NCI-H1092 (cell line): ENCODE measurements around the gene TCF7L1.

Experiments
- DNase-seq: peaks from one replicate; lab custom pipeline; 2025; lab: John Stamatoyannopoulos, UW

Gene TCF7L1

DNA sequence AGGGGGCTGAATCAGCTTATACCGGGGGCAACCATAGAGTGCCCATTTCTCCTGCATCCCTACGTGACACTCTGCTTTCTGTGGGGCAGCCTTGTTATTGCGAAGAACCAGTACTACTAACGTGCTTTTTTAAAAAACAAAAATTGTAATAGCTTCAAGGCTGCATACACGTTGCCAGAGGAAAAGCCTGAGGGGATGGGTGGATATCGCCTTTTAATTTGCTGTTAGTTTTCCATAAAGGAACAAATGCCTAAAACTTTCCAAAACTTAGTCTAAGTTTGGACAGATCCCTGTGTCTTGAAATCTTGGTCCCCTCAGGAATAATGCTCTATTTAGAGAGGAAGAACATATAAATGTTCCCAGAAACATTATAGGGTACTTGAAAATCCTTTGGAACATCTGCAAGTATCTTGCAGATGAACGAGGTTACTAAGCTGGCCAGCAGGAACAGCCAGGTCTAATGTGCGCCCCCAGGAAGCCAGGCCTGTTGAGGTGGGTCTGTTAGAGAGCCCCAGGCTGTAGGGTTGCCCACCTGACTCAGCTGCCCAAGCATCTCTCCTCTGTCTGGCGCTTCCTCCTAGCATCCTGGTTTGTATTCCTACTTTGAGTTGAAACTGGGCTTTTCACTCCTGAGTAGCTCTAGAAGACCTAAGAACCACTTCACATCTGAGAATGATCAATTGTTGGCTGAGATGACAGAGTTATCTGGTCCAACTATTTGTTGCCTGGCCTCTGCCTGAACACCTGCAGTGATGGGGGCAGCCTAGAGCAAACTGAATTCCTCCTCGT, 97.7 kb downstream of the TCF7L1 start:
- DNase-seq: no peak

DNA sequence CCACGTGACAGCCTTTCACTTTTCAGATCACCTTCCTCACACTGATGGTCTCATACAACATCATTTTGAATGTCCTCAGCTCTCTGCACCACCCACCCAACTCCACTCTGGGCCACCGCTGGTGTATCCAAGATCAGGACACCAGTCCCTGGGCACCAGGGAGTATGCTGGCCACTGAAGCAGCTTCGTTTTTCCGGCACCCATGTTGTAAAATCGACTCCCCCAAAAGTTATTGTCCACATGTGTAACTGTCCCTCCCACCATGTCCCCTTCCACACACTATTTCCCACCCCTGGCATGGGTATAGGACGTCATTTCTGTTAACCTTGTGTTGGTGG, 98.2 kb downstream of the TCF7L1 start:
- no peak for DNase-seq

- no peak for DNase-seq
These were observed 98.8 kb downstream of the TCF7L1 start for GRCh38 chr2:85231952-85232351.

DNA sequence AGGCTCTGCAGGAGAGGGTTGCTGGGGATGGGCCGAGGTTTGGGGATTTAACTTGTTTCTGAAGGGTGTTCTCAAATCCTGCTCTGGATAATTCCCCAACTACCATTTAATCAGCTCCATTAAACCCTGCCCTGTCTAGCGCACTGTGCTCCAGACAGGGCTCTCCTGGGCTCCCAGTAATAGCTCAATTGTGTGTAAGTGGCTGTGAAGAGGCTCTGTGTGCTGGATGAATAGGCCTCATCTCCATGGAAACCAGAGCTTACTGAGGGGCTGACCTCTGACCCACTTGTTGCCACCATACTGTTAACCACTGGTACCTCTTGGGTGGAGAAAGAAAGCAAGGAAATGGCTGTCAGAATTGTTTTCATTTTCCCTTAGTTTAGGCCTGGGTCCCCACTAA, 101.7 kb downstream of the TCF7L1 start:
- DNase-seq: peak; percentile 73

- no peak for DNase-seq
These were observed 102.1 kb downstream of the TCF7L1 start for GRCh38 chr2:85235281-85235680.

- DNase-seq: no peak
These were observed 102.9 kb downstream of the TCF7L1 start for GRCh38 chr2:85236084-85236483.

- DNase-seq: no peak
These were observed 104.8 kb downstream of the TCF7L1 start for GRCh38 chr2:85237849-85238565.

GRCh38 chr2:85238607-85239006, 105.4 kb downstream of the TCF7L1 start:
- no peak for DNase-seq

DNA sequence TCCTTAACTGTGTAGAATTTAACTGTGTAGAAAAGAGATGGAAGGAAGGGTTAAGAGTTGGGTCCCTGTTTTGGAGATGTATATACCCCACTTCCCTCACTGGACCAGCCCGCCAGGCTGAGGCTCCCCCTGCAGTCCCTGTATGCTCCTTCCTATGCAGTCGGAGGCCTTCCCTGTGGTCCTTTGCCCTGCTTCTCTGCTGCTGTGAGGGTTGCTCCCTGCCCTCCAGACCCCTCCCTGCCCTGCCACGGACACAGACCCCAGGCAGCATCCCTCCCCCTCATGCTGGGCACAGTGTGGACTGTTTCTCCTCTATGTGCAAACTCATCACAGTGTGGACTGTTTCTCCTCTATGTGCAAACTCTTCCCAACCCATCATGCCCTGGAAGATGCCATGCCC, 105.9 kb downstream of the TCF7L1 start:
- no peak for DNase-seq

- DNase-seq: no peak
These were observed 106.9 kb downstream of the TCF7L1 start for GRCh38 chr2:85240055-85240454.

GRCh38 chr2:85242321-85242720, 109.1 kb downstream of the TCF7L1 start:
- no peak for DNase-seq

DNA sequence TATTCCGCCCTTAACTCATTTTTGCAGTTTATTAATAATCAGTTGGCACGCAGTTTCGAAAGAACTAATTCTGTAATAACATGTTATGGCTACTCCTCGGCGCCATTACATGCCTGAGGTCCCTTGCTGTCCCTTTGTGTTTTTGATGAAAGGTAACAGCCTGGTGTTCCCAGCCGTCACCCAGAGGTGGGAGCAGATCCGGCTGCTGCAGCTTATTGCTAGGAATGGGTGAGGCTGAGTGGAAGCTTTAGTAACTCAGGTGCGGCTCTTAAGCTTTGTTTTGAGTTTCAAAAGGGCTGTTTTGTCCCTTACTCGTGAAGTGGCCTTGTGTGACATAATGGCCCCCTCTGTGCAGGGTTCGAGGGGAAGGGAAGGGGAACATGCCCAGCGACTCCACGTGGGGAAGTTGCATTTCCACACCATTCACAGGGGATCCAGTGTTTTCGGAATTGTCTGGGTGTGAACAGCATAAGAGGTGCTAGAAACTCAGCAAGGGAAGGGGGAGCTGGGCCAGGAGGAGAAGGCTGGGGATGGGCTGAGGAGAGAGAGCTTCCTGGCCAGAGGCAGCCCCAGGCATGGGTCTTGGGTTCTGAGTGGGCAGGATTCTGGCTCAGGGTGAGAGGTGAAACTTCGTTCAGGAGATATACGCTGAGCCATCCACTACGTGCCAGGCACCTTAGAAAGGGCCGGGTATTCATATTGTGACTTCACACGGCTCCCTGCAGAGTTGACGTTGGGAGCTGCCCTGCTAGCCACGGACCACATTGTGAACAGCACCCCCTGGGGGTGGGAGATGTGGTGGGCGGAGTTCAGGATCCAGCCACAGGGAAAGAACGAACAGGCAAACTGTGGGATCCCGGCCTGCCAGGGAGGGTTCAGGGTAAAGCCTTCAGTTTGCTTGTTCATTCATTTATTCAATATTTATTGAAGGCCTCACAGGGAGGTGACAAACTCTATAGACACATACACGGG, 110.2 kb downstream of the TCF7L1 start:
- DNase-seq: no peak

DNA sequence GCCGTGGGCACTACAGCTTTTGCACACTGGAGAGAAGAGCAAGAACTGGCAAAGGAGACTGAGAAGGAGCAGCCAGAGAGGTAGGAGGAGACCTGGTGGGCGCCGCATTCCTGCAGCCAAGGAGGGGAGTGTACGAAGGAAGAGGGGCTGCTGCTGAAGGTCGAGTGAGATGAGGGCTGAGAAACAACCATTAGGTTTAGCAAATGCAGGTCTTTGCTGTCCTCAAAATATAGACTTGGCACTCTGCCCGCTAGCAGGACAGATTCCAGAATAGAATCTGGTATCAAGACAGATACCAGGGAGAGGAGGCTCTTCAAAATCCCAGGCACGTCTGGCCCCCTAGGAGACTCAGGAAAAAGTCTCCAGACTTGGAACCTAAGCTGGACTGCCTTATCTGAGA, 111.6 kb downstream of the TCF7L1 start:
- DNase-seq: no peak

- DNase-seq: no peak
These were observed 112.7 kb downstream of the TCF7L1 start for GRCh38 chr2:85245891-85246290.

DNA sequence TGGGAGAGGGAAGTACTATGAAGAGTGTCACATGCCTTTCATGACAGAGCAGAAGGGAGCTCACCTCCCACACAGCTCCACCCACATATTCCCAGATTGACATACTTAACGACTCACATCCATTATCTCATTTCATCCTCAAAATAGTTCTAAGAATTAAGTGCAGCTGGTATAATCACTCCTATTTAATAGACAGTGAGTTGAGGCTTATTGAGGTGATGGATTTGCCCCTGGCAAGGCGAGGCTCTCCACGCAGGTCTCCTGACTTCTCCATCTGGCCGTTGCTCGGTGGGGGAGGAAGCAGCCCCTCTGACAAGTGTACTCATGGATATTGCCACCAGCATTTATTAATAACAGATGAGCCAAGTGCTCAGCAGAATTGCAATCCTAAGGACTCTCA, 113.2 kb downstream of the TCF7L1 start:
- no peak for DNase-seq

DNA sequence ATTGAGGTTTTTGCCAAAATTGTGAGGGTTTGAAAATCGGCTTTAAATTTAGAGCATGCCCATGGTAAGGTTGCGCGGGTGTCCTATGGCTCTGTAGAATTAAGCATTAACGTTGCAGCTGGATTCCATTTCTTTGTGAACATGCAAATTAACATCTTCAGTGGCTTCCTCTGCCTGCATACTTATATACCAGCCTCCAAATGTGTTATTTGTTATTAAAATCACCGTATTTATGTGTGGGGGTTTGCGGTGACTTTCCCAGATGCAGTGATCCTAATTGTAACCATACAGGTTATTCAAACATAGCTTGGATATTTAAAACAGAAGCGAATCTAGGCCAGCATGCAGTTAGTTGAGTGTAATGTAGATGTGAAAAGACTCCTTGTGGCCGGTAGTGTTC, 114.4 kb downstream of the TCF7L1 start:
- no peak for DNase-seq

GRCh38 chr2:85248773-85249509, 115.7 kb downstream of the TCF7L1 start:
- no peak for DNase-seq

GRCh38 chr2:85250045-85250444, 116.9 kb downstream of the TCF7L1 start:
- no peak for DNase-seq

GRCh38 chr2:85251070-85251616, 118.0 kb downstream of the TCF7L1 start:
- no peak for DNase-seq

DNA sequence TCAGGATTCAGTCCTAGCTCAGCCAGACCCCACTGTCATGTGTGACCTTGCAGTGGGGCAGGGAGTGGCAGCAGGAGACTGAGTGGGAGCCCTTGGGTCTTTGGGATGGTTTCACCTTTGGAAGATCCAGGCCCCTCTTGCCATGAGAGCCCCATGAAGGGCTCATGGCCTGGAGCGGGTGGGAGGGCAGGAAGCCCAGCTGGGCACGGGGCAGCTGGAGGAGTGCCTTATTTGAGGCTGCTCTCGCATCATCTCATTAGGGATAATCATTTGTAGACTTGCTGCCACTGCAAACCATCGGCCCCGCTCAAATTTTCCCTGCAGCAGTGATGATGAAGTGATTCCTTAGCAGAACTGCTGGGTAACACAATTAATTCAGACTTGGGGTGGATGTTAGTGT, 120.7 kb downstream of the TCF7L1 start:
- DNase-seq: no peak

DNA sequence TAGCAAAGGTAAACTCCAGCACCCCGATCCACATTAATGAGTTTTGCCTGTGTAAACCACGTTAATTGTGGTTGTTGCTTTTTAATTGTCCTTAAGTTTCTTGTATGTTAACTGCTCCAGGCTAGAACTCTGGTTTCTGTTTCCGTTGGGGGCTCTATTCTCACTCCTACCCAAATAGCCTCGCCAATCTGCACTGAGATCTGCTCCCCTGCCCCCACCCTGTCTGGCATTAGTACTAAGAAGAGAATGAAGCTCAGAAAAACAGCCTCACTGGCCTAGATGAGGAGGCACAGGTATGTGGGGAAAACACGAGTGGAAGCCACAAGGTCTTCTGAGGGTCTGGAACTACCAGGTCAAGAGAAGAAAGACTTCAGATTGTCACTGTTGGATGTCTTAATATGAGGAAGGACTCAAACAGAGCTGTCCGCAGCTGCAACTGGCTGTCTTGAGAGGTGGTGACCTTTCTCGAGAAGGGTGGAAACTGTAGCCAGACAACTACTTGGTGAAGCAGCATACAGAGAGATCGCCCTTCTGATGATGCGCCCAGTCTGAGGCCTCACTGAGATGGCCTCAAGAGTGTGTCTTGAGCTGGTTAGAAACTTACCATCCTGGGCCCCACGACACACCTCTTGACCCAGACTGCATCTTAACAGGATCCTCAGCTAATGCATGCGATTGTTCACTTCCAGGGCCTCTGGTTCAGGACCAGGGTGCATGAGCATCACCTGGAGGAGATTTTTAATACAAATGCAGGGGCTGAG, 121.5 kb downstream of the TCF7L1 start:
- no peak for DNase-seq
